22Rv1 (cell line): Measurements from ENCODE around the gene ATF2.

Experiments
- H3K27ac ChIP-seq: fragments of 450-650 bp; 2 replicates; pipeline ENCODE4 v1.5.1; 2017
- ZFX ChIP-seq: fragments of 450-650 bp; IDR thresholded peaks from 2 replicates; pipeline ENCODE4 v1.6.1; 2017; ENCODE audit warnings: antibody characterized with exemption, borderline replicate concordance
- TF ChIP-seq, protein P1 (sequence below): fragments of 450-650 bp; IDR thresholded peaks from 2 replicates; pipeline ENCODE4 v1.5.1; 2017; ENCODE audit warnings: mild to moderate bottlenecking

ATF2 gene

GRCh38 chr2:175175896-175176295 is 7.9 kb upstream of the ATF2 start:
- no peak overlapping the region for H3K27ac ChIP-seq
- TF ChIP-seq ZFX, result no peak
- TF ChIP-seq, protein P1, sequence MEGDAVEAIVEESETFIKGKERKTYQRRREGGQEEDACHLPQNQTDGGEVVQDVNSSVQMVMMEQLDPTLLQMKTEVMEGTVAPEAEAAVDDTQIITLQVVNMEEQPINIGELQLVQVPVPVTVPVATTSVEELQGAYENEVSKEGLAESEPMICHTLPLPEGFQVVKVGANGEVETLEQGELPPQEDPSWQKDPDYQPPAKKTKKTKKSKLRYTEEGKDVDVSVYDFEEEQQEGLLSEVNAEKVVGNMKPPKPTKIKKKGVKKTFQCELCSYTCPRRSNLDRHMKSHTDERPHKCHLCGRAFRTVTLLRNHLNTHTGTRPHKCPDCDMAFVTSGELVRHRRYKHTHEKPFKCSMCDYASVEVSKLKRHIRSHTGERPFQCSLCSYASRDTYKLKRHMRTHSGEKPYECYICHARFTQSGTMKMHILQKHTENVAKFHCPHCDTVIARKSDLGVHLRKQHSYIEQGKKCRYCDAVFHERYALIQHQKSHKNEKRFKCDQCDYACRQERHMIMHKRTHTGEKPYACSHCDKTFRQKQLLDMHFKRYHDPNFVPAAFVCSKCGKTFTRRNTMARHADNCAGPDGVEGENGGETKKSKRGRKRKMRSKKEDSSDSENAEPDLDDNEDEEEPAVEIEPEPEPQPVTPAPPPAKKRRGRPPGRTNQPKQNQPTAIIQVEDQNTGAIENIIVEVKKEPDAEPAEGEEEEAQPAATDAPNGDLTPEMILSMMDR, result no peak

- H3K27ac ChIP-seq, result no peak overlapping the region
- TF ChIP-seq, protein P1, result no peak
- TF ChIP-seq ZFX, result no peak
These were observed 7.3 kb upstream of the ATF2 start for GRCh38 chr2:175175320-175175719.

DNA sequence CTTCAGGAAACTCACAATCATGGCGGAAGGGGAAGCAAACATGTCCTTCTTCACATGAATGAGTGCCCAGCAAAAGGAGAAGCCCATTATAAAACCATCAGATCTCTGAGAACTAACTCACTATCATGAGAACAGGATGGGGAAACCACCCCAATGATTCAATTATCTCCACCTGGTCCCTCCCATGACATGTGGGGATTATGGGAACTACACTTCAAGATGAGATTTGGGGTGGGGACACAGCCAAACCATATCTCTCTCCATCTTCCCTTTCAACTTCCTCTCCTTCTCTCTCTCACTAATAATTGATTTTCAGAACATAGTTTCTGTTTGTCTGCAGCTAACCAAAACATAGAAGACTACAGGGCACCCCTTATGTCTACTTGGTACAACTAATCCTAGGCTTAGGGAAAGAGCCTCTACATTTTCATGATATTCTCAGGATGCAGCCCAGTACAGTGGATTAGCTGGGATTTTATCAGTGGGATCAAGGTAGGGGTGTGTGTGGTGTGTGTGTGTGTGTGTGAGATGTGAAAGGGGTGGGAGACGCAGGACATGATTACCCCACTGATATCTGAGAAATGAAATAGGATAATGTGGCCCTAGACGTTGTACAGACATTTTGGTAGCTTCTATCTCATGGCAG is 2.8 kb upstream of the ATF2 start:
- TF ChIP-seq ZFX, result no peak
- TF ChIP-seq, protein P1, result no peak
- no peak overlapping the region for H3K27ac ChIP-seq

DNA sequence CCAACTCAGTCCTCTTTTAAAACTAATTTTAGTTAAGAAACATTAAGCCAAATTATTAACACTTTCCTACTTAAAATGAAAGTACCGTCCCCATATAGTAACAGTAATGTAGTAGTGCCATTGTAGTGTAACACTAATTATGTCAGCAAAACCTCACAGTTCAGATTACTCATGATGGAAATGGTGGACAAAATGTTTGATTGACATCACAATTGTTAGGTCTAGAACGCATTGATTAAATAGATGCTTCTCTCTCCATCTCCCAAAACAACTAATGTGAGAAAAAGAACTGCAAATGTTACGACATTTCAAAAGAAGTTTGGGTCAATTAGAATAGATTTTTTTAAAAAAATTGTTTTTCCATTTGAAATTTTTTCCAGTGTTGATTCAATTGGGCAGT is 1.2 kb upstream of the ATF2 start:
- TF ChIP-seq, protein P1, result no peak
- no peak for TF ChIP-seq ZFX
- peak overlapping the region; percentile 47; the same call in 1 of the 2 replicates for H3K27ac ChIP-seq

DNA sequence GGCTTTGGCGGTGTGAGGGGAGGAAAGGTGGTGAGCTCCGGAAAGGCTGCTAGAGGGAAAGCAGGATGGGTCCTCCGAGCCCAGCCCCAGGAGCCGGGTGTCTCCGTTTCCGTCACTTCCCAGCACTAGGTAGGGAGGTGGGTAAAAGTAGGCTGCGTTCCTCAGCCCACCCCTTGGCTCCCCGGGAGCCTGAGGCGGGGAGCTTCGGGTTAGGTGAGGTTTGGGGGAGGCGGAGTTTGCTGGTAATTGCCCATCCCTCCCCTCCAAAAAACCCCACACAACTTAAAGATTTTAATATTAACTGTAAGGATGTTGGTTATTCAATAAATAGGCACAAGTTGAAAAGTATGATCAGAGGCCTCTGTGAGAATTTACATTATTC is 552 bp upstream of the ATF2 start:
- TF ChIP-seq, protein P1, result no peak
- no peak for TF ChIP-seq ZFX
- H3K27ac ChIP-seq, result peak overlapping the region; percentile 47

- TF ChIP-seq, protein P1, result no peak
- TF ChIP-seq ZFX, result no peak
- peak overlapping the region; percentile 52 for H3K27ac ChIP-seq
These were observed 769 bp downstream of the ATF2 start for GRCh38 chr2:175167076-175167791.

- H3K27ac ChIP-seq, result no peak overlapping the region
- TF ChIP-seq, protein P1, result no peak
- no peak for TF ChIP-seq ZFX
These were observed 1.7 kb downstream of the ATF2 start for GRCh38 chr2:175166216-175166824.
